H1 (cell line): ENCODE data around the gene LHFPL6. TPM values are rescaled to one million over a fixed set of nuclear protein-coding genes. Genes with fewer than 3 reads are reported as not detected.

Source experiments
- CTCF ChIA-PET: fragments of 300-600 bp; sonication (Branson Sonifier 250); formaldehyde crosslinking; loops from one replicate; lab custom pipeline; 2021; ENCODE audit not compliant: partially characterized antibody; lab: Charles Lee
- POLR2A ChIA-PET: fragments of 300-600 bp; sonication (Branson Sonifier 250); formaldehyde crosslinking; loops from one replicate; lab custom pipeline; 2021; ENCODE audit warnings: inconsistent platforms; ENCODE audit not compliant: partially characterized antibody; lab: Charles Lee
- DNase-seq, 2 experiments: peaks; one replicate each; pipeline versions ENCODE4 v3.0.0 to v3.0.0-alpha.2; 2010 to 2022; ENCODE audit warnings: low spot score in 2 of 2, low read depth in 1 of 2, mixed read lengths in 1 of 2
- FAIRE-seq: peaks from 2 replicates; lab custom pipeline; 2011; peaks lifted over from hg19 to GRCh38; lab: Jason Lieb, UNC
- H2AFZ ChIP-seq: 2 replicates; pipeline ENCODE4 v1.8.1; 2012; ENCODE audit warnings: low read length, inconsistent platforms
- H2AK5ac ChIP-seq: 2 replicates; pipeline ENCODE4 v1.6.1; 2013; ENCODE audit warnings: low read depth, low read length
- H2BK120ac ChIP-seq: replicated peaks from 2 replicates; pipeline ENCODE3; 2013; ENCODE audit warnings: low read depth, low read length, inconsistent platforms
- H2BK12ac ChIP-seq: 2 replicates; pipeline ENCODE4 v1.6.1; 2013; ENCODE audit warnings: low read depth, low read length
- H2BK15ac ChIP-seq: 2 replicates; pipeline ENCODE4 v1.6.1; 2013; ENCODE audit warnings: low read length
- H2BK20ac ChIP-seq: 2 replicates; pipeline ENCODE4 v1.6.1; 2013; ENCODE audit warnings: low read length
- H2BK5ac ChIP-seq: 2 replicates; pipeline ENCODE4 v1.6.1; 2013; ENCODE audit warnings: low read depth, low read length
- H3K14ac ChIP-seq: 2 replicates; pipeline ENCODE4 v1.6.1; 2013; ENCODE audit warnings: inconsistent platforms; ENCODE audit not compliant: insufficient read length
- H3K18ac ChIP-seq: 2 replicates; pipeline ENCODE4 v1.6.1; 2013; ENCODE audit warnings: low read length; ENCODE audit errors: extremely low read depth
- H3K23ac ChIP-seq: 2 replicates; pipeline ENCODE4 v1.6.1; 2013; ENCODE audit warnings: inconsistent platforms; ENCODE audit not compliant: insufficient read length
- H3K23me2 ChIP-seq: 2 replicates; pipeline ENCODE4 v1.6.1; 2013; ENCODE audit warnings: low read depth, low read length
- H3K27ac ChIP-seq: 2 replicates; pipeline ENCODE4 v1.6.1; 2011; ENCODE audit warnings: low read depth, low read length, inconsistent platforms
- H3K27me3 ChIP-seq, 4 experiments: replicated peaks in 1 of 4; 1 replicate in 1 of 4; 2 replicates in 3 of 4; pipeline versions ENCODE4 v1.6.1 to v1.8.1; 2011 to 2013; ENCODE audit warnings: low read length in 3 of 4, mild to moderate bottlenecking in 3 of 4, inconsistent platforms in 2 of 4, mixed read lengths in 2 of 4, moderate library complexity in 1 of 4; ENCODE audit not compliant: control insufficient read depth in 3 of 4, insufficient read depth in 3 of 4; ENCODE audit errors: extremely low read depth in 1 of 4
- H3K36me3 ChIP-seq, 4 experiments: 2 replicates each; pipeline versions ENCODE4 v1.6.1 to v1.8.1; 2011 to 2013; ENCODE audit warnings: mild to moderate bottlenecking in 4 of 4, low read length in 3 of 4, moderate library complexity in 2 of 4, control low read depth in 1 of 4, inconsistent platforms in 1 of 4; ENCODE audit not compliant: insufficient read depth in 4 of 4, control insufficient read depth in 2 of 4
- H3K4ac ChIP-seq: replicated peaks from 2 replicates; pipeline ENCODE3; 2013; ENCODE audit warnings: low read length, low read depth, mixed read lengths, inconsistent platforms; ENCODE audit not compliant: insufficient read length
- H3K4me1 ChIP-seq, 4 experiments: replicated peaks in 1 of 4; 1 replicate in 1 of 4; 2 replicates in 3 of 4; pipeline versions ENCODE4 v1.6.1 to v1.8.1; 2011 to 2013; ENCODE audit warnings: low read length in 3 of 4, inconsistent platforms in 2 of 4, mixed read lengths in 1 of 4; ENCODE audit not compliant: insufficient read depth in 4 of 4, control insufficient read depth in 3 of 4
- H3K4me2 ChIP-seq, 2 experiments: 2 replicates each; pipeline versions ENCODE4 v1.6.1 to v1.8.1; 2011 to 2013; ENCODE audit warnings: low read depth in 2 of 2, low read length in 2 of 2, control low read depth in 1 of 2, inconsistent platforms in 1 of 2, mild to moderate bottlenecking in 1 of 2; ENCODE audit not compliant: insufficient read depth in 1 of 2
- H3K4me3 ChIP-seq, 4 experiments: fragments of 200-600, 300-600 bp in 1 of 4; sonication (generic), shearing (Covaris generic), sonication (Bioruptor Twin) in 1 of 4; 2 replicates each; pipeline versions ENCODE4 v1.5.1 to v1.8.1; 2011 to 2016; ENCODE audit warnings: low read length in 4 of 4, low read depth in 3 of 4, control low read depth in 2 of 4, inconsistent platforms in 2 of 4, mild to moderate bottlenecking in 2 of 4, mixed read lengths in 1 of 4, moderate library complexity in 1 of 4; ENCODE audit not compliant: insufficient read depth in 2 of 4; ENCODE audit errors: extremely low read depth in 1 of 4
- H3K56ac ChIP-seq: replicated peaks from 2 replicates; pipeline ENCODE3; 2013; ENCODE audit warnings: low read depth, mild to moderate bottlenecking, mixed read lengths, low read length, inconsistent platforms; ENCODE audit not compliant: insufficient read length
- H3K79me1 ChIP-seq: 2 replicates; pipeline ENCODE4 v1.6.1; 2013; ENCODE audit warnings: low read depth, low read length, control low read depth
- H3K79me2 ChIP-seq, 2 experiments: 2 replicates each; pipeline versions ENCODE4 v1.6.1 to v1.8.1; 2012 to 2013; ENCODE audit warnings: low read length in 2 of 2, mild to moderate bottlenecking in 2 of 2, inconsistent platforms in 1 of 2; ENCODE audit not compliant: insufficient read depth in 2 of 2, control insufficient read depth in 1 of 2
- H3K9ac ChIP-seq, 4 experiments: replicated peaks in 1 of 4; 1 replicate in 1 of 4; 2 replicates in 3 of 4; pipeline versions ENCODE4 v1.6.1 to v1.8.1; 2011 to 2013; ENCODE audit warnings: low read depth in 3 of 4, low read length in 3 of 4, control low read depth in 2 of 4, mild to moderate bottlenecking in 2 of 4, moderate library complexity in 2 of 4, inconsistent platforms in 1 of 4; ENCODE audit errors: extremely low read depth in 1 of 4
- H3K9me3 ChIP-seq, 2 experiments: 2 replicates each; pipeline versions ENCODE4 v1.6.1 to v1.8.1; 2012 to 2013; ENCODE audit warnings: mild to moderate bottlenecking in 2 of 2, moderate library complexity in 2 of 2, control low read depth in 1 of 2, inconsistent platforms in 1 of 2, low read depth in 1 of 2, low read length in 1 of 2, mixed read lengths in 1 of 2; ENCODE audit not compliant: insufficient read depth in 2 of 2
- H4K20me1 ChIP-seq, 2 experiments: replicated peaks in 1 of 2; 2 replicates each; pipeline versions ENCODE3 to v1.8.1; 2011 to 2013; ENCODE audit warnings: inconsistent platforms in 2 of 2, low read length in 2 of 2, mild to moderate bottlenecking in 1 of 2; ENCODE audit not compliant: insufficient read depth in 2 of 2, control insufficient read depth in 1 of 2
- H4K5ac ChIP-seq: 2 replicates; pipeline ENCODE4 v1.6.1; 2013; ENCODE audit warnings: low read length, low read depth, mixed read lengths, inconsistent platforms; ENCODE audit not compliant: insufficient read length
- H4K8ac ChIP-seq: 2 replicates; pipeline ENCODE4 v1.8.0; 2013; ENCODE audit warnings: mild to moderate bottlenecking, moderate library complexity, low read length, inconsistent platforms; ENCODE audit not compliant: insufficient read depth; ENCODE audit errors: extremely low read depth
- H4K91ac ChIP-seq: replicated peaks from 2 replicates; pipeline ENCODE3; 2013; ENCODE audit warnings: low read length, mixed read lengths, inconsistent platforms; ENCODE audit not compliant: insufficient read length
- ATF3 ChIP-seq: IDR thresholded peaks from 2 replicates; pipeline ENCODE4 v1.6.1; 2011; ENCODE audit warnings: low read depth, mild to moderate bottlenecking, low read length; ENCODE audit not compliant: insufficient read depth
- E2F6 ChIP-seq: IDR thresholded peaks from 2 replicates; pipeline ENCODE4 v1.6.1; 2012; ENCODE audit warnings: inconsistent platforms
- KDM5A ChIP-seq: fragments of 200-600 bp; IDR thresholded peaks from 2 replicates; pipeline ENCODE4 v1.7.1; 2012; ENCODE audit warnings: mild to moderate bottlenecking, low read length, inconsistent platforms, mixed read lengths
- polyA plus RNA-seq, 7 experiments: library from polyadenylated mRNA; depleted of rRNA in 3 of 7; stranded (reverse) in 5 of 7; unstranded in 2 of 7; fragments of >200 nt in 5 of 7; fragments of 200-250 nt in 2 of 7; gene quantifications; 1 replicate in 5 of 7; 2 replicates in 1 of 7; 4 replicates in 1 of 7; pipeline versions ENCODE4 v1.2.1 to v1.2.3, GENCODE V29; 2011 to 2013; ENCODE audit warnings: missing spikeins in 2 of 7, mixed read lengths in 2 of 7
- total RNA-seq: library from RNA; stranded (reverse); fragmentation: NEBNext Ultra II Directional; extraction: Animal tissue kit (Norgen Biotek cat#: 25700); gene quantifications from 2 replicates; pipeline ENCODE4 v1.2.1, GENCODE V29; 2021
- TF ChIP-seq, protein P1 (sequence below): IDR thresholded peaks from 2 replicates; pipeline ENCODE4 v1.6.1; 2011; ENCODE audit warnings: low read length, improper control_type of control experiment

The LHFPL6 gene
- total and polyA plus RNA-seq, 2 of the 8 experiments (the other 6 are each of a cell fraction or from before 2014, with no cell fraction given) = 7.6 to 17.0 TPM

DNA sequence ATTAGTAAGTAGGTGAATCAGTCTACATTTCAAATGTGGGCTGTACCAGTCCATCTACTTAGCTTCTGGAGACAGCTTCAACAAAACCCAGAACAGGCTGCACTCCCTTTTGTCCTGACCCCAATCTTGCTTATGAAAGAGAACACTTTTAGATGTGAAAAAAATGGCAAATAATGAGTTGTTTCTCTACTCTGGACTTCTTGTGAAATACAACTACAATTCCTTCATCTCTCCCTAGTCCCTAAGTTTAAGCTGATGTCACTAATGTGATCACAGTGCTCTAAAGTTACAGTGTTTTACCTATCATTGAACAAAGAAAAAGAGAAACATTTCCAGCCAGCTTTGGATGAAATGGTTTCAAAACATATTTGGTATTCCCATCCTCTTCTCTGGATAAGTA lies 183.9 kb downstream of the LHFPL6 start:
- Histone ChIP-seq H3K18ac (no peak overlapping the region), H4K8ac (no peak overlapping the region), H2BK120ac (no peak overlapping the region), H3K79me1 (no peaks in the 10 kb centered on the region), H3K4me1 (peaks cover 2 to 23% (median 13%) of the 10 kb centered on the region in 4 experiments; a peak in 4 of 7 replicates), H3K14ac (no peak overlapping the region), H3K4me3 (no peak overlapping the region), H3K4me2 (no peak overlapping the region), H3K36me3 (no peaks in the 10 kb centered on the region), H3K23ac (no peak overlapping the region), H3K56ac (no peak overlapping the region), H2BK15ac (no peak overlapping the region), H3K23me2 (no peaks in the 10 kb centered on the region; the same call in 1 of the 2 replicates), H2AFZ (no peak overlapping the region), H4K91ac (no peak overlapping the region), H3K27me3 (no peaks in the 10 kb centered on the region), H3K79me2 (no peaks in the 10 kb centered on the region), H2BK20ac (no peak overlapping the region), H4K5ac (no peak overlapping the region), H2BK5ac (no peak overlapping the region), H3K4ac (no peak overlapping the region), H2AK5ac (no peak overlapping the region), H3K9me3 (no peaks in the 10 kb centered on the region), H3K9ac (no peak overlapping the region), H3K27ac (no peak overlapping the region), H4K20me1 (no peaks in the 10 kb centered on the region), H2BK12ac (no peak overlapping the region)
- no peak for TF ChIP-seq KDM5A
- TF ChIP-seq E2F6 = no peak
- TF ChIP-seq ATF3 = no peak
- TF ChIP-seq, protein P1, sequence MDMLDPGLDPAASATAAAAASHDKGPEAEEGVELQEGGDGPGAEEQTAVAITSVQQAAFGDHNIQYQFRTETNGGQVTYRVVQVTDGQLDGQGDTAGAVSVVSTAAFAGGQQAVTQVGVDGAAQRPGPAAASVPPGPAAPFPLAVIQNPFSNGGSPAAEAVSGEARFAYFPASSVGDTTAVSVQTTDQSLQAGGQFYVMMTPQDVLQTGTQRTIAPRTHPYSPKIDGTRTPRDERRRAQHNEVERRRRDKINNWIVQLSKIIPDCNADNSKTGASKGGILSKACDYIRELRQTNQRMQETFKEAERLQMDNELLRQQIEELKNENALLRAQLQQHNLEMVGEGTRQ = no peak
- POLR2A ChIA-PET = no interaction called here
- CTCF ChIA-PET = interaction anchor here (0.7 to 9.6 kb wide), 13 partner anchors 9 to 197 kb away, joined by 3 to 76 read pairs (median 5); partner anchors contain the start of gene LHFPL6
- DNase-seq (no peak), FAIRE-seq (no peak)
